ENCODE results near the gene USP4. TPM values are rescaled to one million over a fixed set of nuclear protein-coding genes. Genes with fewer than 3 reads are reported as not detected.

The USP4 gene
- total RNA-seq, 2 experiments from 2014 or later, result 79.9 to 84.5 TPM

GRCh38 chr3:49305608-49306007, 34.2 kb downstream of the USP4 start:
- no peaks in the 10 kb centered on the region for H3K9me3 Mint-ChIP-seq (ENCODE audit: low read depth)
- ATAC-seq (no peak), DNase-seq (no peak)
- H3K4me3 Mint-ChIP-seq, result no peak overlapping the region
- no peak overlapping the region for H3K27ac Mint-ChIP-seq
- peaks cover 12% of the 10 kb centered on the region for H3K4me1 Mint-ChIP-seq
- CTCF ChIA-PET, result no interaction called here
- H3K36me3 Mint-ChIP-seq, result peaks cover 45% of the 10 kb centered on the region
- H3K27me3 Mint-ChIP-seq, result no peaks in the 10 kb centered on the region

DNA sequence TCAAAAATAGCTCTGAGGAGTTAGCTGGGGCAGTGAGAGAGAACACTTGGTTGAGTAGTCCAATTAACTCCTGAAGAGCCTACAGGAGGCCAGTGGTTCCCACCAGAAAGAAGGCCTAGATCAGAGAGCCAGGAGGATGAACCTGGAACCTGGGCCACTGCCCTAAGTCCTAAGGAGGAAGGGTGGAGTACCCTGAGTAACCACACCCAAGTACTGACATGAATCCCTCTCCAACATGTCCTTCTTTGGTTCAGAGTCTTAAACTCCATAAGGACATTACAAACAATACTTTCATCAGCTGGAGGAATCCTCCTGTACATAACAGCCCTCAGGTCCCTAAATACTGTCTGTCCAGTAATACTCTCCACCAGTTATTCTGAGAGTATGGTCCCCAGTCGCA, 37.2 kb downstream of the USP4 start:
- Mint-ChIP-seq H3K27me3 (no peaks in the 10 kb centered on the region), H3K36me3 (peaks cover 47% of the 10 kb centered on the region), H3K9me3 (ENCODE audit: low read depth) (no peaks in the 10 kb centered on the region), H3K4me3 (no peak overlapping the region), H3K27ac (peak overlapping the region; percentile 22), H3K4me1 (peaks cover 12% of the 10 kb centered on the region)
- CTCF ChIA-PET, result interaction anchor here (1.4 kb wide), 1 partner anchor 9 kb away, joined by 5 read pairs; no protein-coding TSS in a partner anchor
- DNase-seq, result no peak
- ATAC-seq, result no peak

DNA sequence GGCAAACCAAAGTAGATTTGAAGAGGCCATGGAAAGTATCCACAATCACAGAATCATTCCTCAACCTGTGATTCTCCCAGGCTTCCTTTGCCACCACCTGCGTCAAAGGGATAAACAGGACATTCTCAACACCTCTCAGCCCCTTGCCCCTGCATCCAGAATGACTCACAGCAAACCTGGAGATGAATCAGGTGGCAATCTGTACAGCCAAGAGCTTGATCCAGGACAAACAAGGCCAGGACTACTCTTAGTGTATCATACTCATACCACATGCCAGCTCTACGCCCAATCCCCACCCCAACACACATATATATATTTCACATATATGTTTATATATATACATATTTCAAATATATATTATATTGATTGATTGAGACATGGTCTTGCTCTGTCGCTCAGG, 39.3 kb downstream of the USP4 start:
- no peak for ATAC-seq
- H3K4me3 Mint-ChIP-seq, result no peak overlapping the region
- no peaks in the 10 kb centered on the region for H3K9me3 Mint-ChIP-seq (ENCODE audit: low read depth)
- H3K4me1 Mint-ChIP-seq, result peaks cover 12% of the 10 kb centered on the region
- peaks cover 47% of the 10 kb centered on the region for H3K36me3 Mint-ChIP-seq
- no peak overlapping the region for H3K27ac Mint-ChIP-seq
- H3K27me3 Mint-ChIP-seq, result no peaks in the 10 kb centered on the region
- no peak for DNase-seq
- CTCF ChIA-PET, result no interaction called here

DNA sequence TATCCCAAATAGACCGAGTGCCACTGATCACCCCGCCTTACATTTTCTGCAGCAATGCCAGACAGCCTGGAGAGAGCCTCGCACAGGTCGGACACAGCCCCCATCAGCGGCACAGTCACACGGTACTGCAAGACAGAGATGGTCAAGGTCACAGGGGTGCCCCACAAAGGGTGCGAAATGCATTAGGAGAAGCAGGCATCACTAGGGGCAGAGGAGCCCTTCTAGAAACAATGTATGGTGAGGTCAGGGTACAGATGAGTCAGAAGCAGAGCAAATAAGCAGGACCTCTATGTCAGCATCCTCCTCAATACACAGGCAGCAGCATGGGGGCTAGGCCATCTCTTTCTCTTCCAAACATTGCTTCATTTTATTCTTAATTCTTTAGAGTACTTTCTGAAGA, 41.3 kb downstream of the USP4 start:
- Mint-ChIP-seq H3K36me3 (peaks cover 51% of the 10 kb centered on the region), H3K4me3 (no peak overlapping the region), H3K27me3 (no peaks in the 10 kb centered on the region), H3K9me3 (ENCODE audit: low read depth) (no peaks in the 10 kb centered on the region), H3K27ac (no peak overlapping the region), H3K4me1 (peaks cover 7% of the 10 kb centered on the region)
- ATAC-seq (no peak), DNase-seq (no peak)
- CTCF ChIA-PET, result no interaction called here

DNA sequence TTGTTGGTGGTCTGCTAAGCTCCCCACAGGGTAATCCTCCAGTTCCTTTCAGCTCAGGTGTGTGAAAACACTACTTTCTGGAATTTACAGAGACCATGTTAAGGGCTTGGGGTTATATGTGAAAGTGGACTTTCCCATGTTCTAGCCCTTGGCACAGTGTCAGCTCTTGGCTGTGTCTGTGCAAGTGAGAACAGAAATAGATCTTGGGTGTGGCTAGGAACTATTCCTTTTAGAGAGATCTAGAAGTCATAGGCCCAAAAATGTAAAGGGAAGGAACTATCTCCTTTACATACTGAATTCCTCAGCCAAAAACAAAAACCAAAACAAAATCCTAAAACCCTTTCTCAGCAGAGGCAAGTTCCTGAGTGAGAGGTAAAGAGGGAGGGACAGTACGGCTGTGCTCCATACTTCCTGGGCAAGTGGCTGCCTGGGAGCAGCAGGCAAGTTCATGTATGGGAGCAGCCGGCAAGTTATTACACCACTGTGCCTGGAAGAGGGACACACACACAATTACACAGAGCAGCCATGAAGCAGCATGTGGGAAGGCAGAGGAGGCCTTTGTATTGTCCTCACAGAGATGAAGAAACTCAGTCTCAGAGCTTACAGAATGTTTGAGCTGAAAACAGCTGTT, 43.0 kb downstream of the USP4 start:
- H3K9me3 Mint-ChIP-seq (ENCODE audit: low read depth), result no peaks in the 10 kb centered on the region
- H3K36me3 Mint-ChIP-seq, result peaks cover 52% of the 10 kb centered on the region
- no peaks in the 10 kb centered on the region for H3K27me3 Mint-ChIP-seq
- peak overlapping the region; percentile 59 for H3K27ac Mint-ChIP-seq
- H3K4me3 Mint-ChIP-seq, result no peak overlapping the region
- DNase-seq, result no peak
- CTCF ChIA-PET, result interaction anchor here (0.7 to 1.3 kb wide), 2 partner anchors 29 to 152 kb away, joined by 3 to 5 read pairs; no protein-coding TSS in a partner anchor
- no peaks in the 10 kb centered on the region for H3K4me1 Mint-ChIP-seq
- no peak for ATAC-seq

GRCh38 chr3:49295489-49296058, 44.3 kb downstream of the USP4 start:
- Mint-ChIP-seq H3K27me3 (no peaks in the 10 kb centered on the region), H3K27ac (no peak overlapping the region), H3K9me3 (ENCODE audit: low read depth) (no peaks in the 10 kb centered on the region), H3K4me1 (no peaks in the 10 kb centered on the region), H3K36me3 (peaks cover 53% of the 10 kb centered on the region), H3K4me3 (no peak overlapping the region)
- DNase-seq (no peak), ATAC-seq (no peak)
- CTCF ChIA-PET, result interaction anchor here (1.7 kb wide), 1 partner anchor 154 kb away, joined by 5 read pairs; no protein-coding TSS in a partner anchor

GRCh38 chr3:49294343-49294742, 45.5 kb downstream of the USP4 start:
- Mint-ChIP-seq H3K27me3 (no peaks in the 10 kb centered on the region), H3K36me3 (peaks cover 52% of the 10 kb centered on the region), H3K27ac (no peak overlapping the region), H3K4me1 (no peaks in the 10 kb centered on the region), H3K9me3 (ENCODE audit: low read depth) (no peaks in the 10 kb centered on the region), H3K4me3 (no peak overlapping the region)
- CTCF ChIA-PET, result interaction anchor here (0.9 kb wide), 1 partner anchor 122 kb away, joined by 3 read pairs; no protein-coding TSS in a partner anchor
- DNase-seq, result no peak
- no peak for ATAC-seq

GRCh38 chr3:49283997-49284396, 55.9 kb downstream of the USP4 start:
- DNase-seq (no peak), ATAC-seq (no peak)
- Mint-ChIP-seq H3K27ac (no peak overlapping the region), H3K4me1 (peaks cover 2% of the 10 kb centered on the region), H3K9me3 (ENCODE audit: low read depth) (no peaks in the 10 kb centered on the region), H3K4me3 (no peak overlapping the region), H3K27me3 (no peaks in the 10 kb centered on the region), H3K36me3 (peaks cover 63% of the 10 kb centered on the region)
- CTCF ChIA-PET, result no interaction called here

DNA sequence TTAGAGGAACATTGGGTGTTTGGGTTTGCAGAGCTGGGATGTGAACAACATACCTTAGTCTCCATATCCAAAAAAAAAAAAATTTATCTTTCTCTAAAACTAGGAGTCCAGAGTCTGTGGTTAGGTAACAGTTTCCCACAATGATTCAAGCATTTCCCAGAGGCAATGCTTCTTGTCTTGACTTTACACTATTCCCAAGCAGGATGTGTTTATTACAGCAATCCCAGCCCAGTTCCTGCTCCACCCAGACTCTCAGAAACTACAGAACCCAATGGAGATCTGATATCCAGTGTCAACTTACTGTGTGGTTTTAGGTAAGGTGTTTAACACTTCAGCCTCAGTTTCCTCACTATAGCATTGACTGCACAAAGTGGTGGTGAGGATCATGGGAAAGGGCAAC, 60.5 kb downstream of the USP4 start:
- Mint-ChIP-seq H3K36me3 (peaks cover 48% of the 10 kb centered on the region), H3K4me3 (no peak overlapping the region), H3K27ac (peak overlapping the region; percentile 20), H3K4me1 (peaks cover 22% of the 10 kb centered on the region), H3K9me3 (ENCODE audit: low read depth) (no peaks in the 10 kb centered on the region), H3K27me3 (no peaks in the 10 kb centered on the region)
- ATAC-seq (no peak), DNase-seq (no peak)
- CTCF ChIA-PET, result interaction anchor here (1.3 kb wide), 1 partner anchor 185 kb away, joined by 3 read pairs; the partner anchor contains the start of gene QRICH1

- DNase-seq (no peak), ATAC-seq (no peak)
- Mint-ChIP-seq H3K4me1 (peaks cover 22% of the 10 kb centered on the region), H3K27me3 (no peaks in the 10 kb centered on the region), H3K36me3 (peaks cover 40% of the 10 kb centered on the region), H3K4me3 (no peak overlapping the region), H3K27ac (peak overlapping the region; percentile 42), H3K9me3 (ENCODE audit: low read depth) (no peaks in the 10 kb centered on the region)
- CTCF ChIA-PET, result interaction anchor here (0.5 to 1.4 kb wide), 3 partner anchors 63 to 184 kb away, joined by 3 to 5 read pairs (median 5); partner anchors contain the start of genes KLHDC8B and QRICH1
Measured at GRCh38 chr3:49278548-49278947, 61.3 kb downstream of the USP4 start.

- ATAC-seq (no peak), DNase-seq (no peak)
- Mint-ChIP-seq H3K27ac (peak overlapping the region; percentile 91), H3K4me3 (peak overlapping the region; percentile 78), H3K27me3 (no peaks in the 10 kb centered on the region), H3K36me3 (peaks cover 35% of the 10 kb centered on the region), H3K4me1 (peaks cover 22% of the 10 kb centered on the region), H3K9me3 (ENCODE audit: low read depth) (no peaks in the 10 kb centered on the region)
- CTCF ChIA-PET, result interaction anchor here (1.4 kb wide), 1 partner anchor 106 kb away, joined by 5 read pairs; the partner anchor contains the start of gene KLHDC8B
Measured at GRCh38 chr3:49277383-49277775, 62.5 kb downstream of the USP4 start.

- no peaks in the 10 kb centered on the region for H3K9me3 Mint-ChIP-seq (ENCODE audit: low read depth)
- peak; percentile 94 for ATAC-seq
- peaks cover 32% of the 10 kb centered on the region for H3K36me3 Mint-ChIP-seq
- peak within 1 kb of the TSS; percentile 78 for H3K4me3 Mint-ChIP-seq
- peak; percentile 87 for DNase-seq
- peaks cover 22% of the 10 kb centered on the region for H3K4me1 Mint-ChIP-seq
- CTCF ChIA-PET, result interaction anchor here (0.9 kb wide), 1 partner anchor 56 kb away, joined by 3 read pairs; no protein-coding TSS in a partner anchor
- H3K27me3 Mint-ChIP-seq, result no peaks in the 10 kb centered on the region
- peak within 1 kb of the TSS; percentile 91 for H3K27ac Mint-ChIP-seq
Measured at GRCh38 chr3:49276475-49277382, 63.1 kb downstream of the USP4 start, which contains the start of gene C3orf62. Gene C3orf62 (minus strand): TSS chr3:49277232. CDS start chr3:49276872, 360 bp downstream.
